Cardiac muscle cell (in vitro differentiated cells and primary cell): Measurements from ENCODE around the gene CD79A. TPM values are rescaled to one million over a fixed set of nuclear protein-coding genes. Genes with fewer than 3 reads are reported as not detected.

Source experiments
- DNase-seq, 2 donors: peaks; one replicate each; pipeline versions ENCODE4 v3.0.0 to v3.0.0-alpha.2; 2010 to 2017; ENCODE audit warnings: low read depth in 1 of 2, low spot score in 1 of 2
- H3K27ac ChIP-seq: fragments of 200-600 bp; sonication (generic); 2 replicates; pipeline ENCODE4 v1.5.1; 2016
- H3K27me3 ChIP-seq: fragments of 200-600 bp; sonication (generic); 2 replicates; pipeline ENCODE4 v1.6.0; 2016; ENCODE audit warnings: control low read depth
- H3K36me3 ChIP-seq: fragments of 200-600 bp; sonication (generic); 2 replicates; pipeline ENCODE4 v1.5.1; 2016; ENCODE audit warnings: control low read depth
- H3K4me1 ChIP-seq: fragments of 200-600 bp; sonication (generic); 2 replicates; pipeline ENCODE4 v1.8.1; 2017; ENCODE audit warnings: low read depth, mild to moderate bottlenecking, mixed run types
- H3K4me3 ChIP-seq: fragments of 200-600 bp; sonication (generic); 2 replicates; pipeline ENCODE4 v1.5.1; 2016; ENCODE audit warnings: mild to moderate bottlenecking
- H3K9me3 ChIP-seq: fragments of 200-600 bp; sonication (generic); 2 replicates; pipeline ENCODE4 v1.5.1; 2017; ENCODE audit warnings: low read depth, mild to moderate bottlenecking, control low read depth
- polyA plus RNA-seq: library from polyadenylated mRNA; unstranded; fragments of >200 nt; fragmentation: Nextera tagmentation; extraction: Ambion mirVana; gene quantifications from 2 replicates; pipeline ENCODE4 v1.2.1, GENCODE V29; 2016
- total RNA-seq: library from RNA; depleted of rRNA; stranded (reverse); fragments of >200 nt; gene quantifications from 2 replicates; pipeline ENCODE4 v1.2.3, GENCODE V29; 2016
- TF ChIP-seq, protein P1 (sequence below): IDR thresholded peaks from 2 replicates; pipeline ENCODE4 v1.5.1; 2012; ENCODE audit warnings: low read depth, mild to moderate bottlenecking, low read length

Gene CD79A
- total and polyA plus RNA-seq, 2 experiments from 2014 or later: 0.24 TPM; not detected in 1

DNA sequence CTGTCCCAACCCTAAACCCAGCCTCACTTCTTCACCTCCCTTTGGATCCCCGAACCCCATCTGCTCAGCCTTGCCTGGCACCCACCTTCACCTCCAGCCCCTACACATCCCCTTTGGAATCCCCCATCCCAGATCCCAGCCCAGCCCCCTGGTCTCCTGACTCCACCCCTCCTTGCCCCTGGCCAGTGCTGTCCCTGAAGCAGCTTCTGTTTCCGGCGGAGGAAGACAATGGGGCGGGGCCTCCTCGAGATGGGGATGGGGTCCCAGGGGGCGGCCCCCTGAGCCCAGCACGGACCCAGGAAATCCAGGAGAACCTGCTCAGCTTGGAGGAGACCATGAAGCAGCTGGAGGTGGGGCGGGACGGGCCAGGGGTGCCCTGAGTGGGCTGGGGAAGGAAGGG lies 29.2 kb downstream of the CD79A start:
- H3K4me3 ChIP-seq: no peak overlapping the region
- H3K27me3 ChIP-seq: peaks cover 26% of the 10 kb centered on the region
- H3K36me3 ChIP-seq: peaks cover 7% of the 10 kb centered on the region
- no peaks in the 10 kb centered on the region for H3K4me1 ChIP-seq
- no peak overlapping the region for H3K27ac ChIP-seq
- no peak for DNase-seq
- TF ChIP-seq, protein P1, sequence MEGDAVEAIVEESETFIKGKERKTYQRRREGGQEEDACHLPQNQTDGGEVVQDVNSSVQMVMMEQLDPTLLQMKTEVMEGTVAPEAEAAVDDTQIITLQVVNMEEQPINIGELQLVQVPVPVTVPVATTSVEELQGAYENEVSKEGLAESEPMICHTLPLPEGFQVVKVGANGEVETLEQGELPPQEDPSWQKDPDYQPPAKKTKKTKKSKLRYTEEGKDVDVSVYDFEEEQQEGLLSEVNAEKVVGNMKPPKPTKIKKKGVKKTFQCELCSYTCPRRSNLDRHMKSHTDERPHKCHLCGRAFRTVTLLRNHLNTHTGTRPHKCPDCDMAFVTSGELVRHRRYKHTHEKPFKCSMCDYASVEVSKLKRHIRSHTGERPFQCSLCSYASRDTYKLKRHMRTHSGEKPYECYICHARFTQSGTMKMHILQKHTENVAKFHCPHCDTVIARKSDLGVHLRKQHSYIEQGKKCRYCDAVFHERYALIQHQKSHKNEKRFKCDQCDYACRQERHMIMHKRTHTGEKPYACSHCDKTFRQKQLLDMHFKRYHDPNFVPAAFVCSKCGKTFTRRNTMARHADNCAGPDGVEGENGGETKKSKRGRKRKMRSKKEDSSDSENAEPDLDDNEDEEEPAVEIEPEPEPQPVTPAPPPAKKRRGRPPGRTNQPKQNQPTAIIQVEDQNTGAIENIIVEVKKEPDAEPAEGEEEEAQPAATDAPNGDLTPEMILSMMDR: no peak
- H3K9me3 ChIP-seq: no peaks in the 10 kb centered on the region

DNA sequence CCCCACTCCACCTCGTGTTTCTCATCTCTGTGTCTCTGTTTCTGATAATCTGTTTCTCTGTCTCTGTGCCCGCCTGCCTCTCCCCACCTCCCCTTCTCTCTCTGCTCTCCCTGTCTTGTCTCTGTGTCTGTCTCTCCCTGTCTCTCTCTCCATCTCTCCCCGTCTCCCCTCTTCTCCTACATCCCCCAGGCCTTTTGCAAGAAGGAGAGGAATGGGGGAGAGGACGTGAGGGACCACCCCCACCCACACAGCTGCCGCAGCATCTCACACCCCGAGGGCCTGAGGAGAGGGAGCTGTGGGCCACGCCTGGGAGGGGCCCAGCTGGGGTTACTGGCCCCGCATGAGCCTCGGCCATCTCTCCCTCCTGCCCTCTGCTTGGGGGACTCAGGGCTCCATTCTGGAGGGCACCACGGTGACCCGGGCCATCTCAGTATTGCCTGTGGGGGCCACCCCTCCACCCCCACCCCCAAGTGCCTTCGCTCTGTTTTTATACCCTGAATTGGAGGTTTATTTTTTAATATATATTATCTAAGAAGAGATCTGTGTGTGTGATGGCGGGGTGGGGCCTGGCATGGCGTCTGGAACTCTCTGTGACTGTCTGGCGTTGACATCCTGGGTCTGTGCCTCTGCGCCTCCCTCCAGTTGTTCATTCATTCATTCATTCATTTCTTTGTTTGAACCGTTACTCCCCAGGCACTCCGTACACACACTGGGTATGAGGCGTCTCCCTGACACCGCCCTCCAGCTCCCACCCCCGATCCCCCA lies 30.0 kb downstream of the CD79A start:
- Histone ChIP-seq H3K4me3 (no peak overlapping the region), H3K27ac (no peak overlapping the region), H3K36me3 (peaks cover 3% of the 10 kb centered on the region), H3K27me3 (peaks cover 35% of the 10 kb centered on the region), H3K9me3 (no peaks in the 10 kb centered on the region), H3K4me1 (no peaks in the 10 kb centered on the region)
- TF ChIP-seq, protein P1: no peak
- DNase-seq: no peak

DNA sequence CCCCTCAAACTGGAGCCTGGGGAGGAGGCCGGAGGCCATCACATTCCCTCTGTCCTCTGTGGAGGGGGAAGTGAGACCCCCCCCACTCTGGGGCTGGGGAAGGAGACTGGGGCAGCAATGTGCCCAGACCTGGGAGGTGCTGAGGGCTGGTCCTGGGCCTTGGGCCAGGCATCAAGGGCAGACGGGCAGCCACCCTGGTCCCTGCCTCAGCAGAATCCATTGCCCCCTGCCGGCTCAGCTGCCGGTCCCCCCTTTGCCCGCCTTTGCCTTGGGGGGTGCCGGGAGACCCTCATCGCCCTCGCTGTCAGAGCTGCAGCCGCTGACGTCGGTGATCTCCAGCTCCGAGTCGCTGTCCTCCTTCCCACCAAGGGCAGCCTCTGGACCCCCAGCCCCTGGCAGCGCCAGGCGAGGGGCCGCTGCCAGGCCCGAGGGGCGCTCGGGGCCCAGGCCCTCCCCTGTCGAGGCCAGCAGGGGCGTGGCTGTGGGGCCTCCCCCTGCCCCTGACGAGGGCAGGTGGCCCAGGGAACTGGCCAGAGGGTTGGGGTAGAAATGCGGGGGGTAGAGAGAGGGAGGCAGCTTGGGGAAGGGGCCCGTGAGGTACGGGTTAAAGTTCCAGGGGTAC lies 31.0 kb downstream of the CD79A start:
- Histone ChIP-seq H3K27ac (no peak overlapping the region), H3K27me3 (peaks cover 45% of the 10 kb centered on the region), H3K9me3 (no peaks in the 10 kb centered on the region), H3K36me3 (peaks cover 1% of the 10 kb centered on the region), H3K4me3 (no peak overlapping the region), H3K4me1 (no peaks in the 10 kb centered on the region)
- TF ChIP-seq, protein P1: no peak
- no peak for DNase-seq

DNA sequence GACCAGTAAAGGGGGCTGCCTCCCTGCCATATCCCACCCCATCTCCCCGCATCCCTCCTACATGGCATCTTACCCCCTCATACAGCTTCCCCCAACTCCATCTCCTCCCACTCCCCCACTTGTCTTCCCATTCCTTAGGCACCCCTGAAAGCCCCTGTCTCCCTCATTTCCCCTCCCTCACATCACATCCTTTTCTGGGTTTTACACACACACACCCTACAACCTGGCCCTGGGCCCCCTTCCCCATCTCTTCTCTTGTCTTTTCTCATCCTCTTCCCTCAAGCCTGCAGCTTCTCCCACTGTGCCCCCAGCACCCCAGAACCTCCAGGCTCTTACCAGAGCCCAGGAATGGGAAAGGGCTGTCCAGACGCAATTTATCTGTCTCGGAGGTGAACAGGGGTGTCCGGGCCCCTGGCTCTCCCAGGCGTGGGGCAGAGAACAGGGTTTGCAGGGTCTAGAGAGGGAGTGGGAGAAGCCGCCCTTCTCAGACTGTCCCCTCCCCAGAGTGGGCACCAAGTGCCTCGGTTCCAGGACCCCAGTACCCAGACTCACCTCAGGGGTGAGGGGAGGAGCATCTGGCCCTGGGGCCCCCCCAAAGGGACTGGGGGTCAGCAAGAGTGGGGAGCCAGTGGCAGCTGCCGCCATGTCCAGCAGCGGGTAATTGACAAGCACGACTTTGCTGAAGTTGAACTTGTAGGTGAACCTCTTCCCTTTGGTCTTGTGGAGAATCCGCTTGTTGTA lies 31.8 kb downstream of the CD79A start:
- TF ChIP-seq, protein P1: no peak

DNA sequence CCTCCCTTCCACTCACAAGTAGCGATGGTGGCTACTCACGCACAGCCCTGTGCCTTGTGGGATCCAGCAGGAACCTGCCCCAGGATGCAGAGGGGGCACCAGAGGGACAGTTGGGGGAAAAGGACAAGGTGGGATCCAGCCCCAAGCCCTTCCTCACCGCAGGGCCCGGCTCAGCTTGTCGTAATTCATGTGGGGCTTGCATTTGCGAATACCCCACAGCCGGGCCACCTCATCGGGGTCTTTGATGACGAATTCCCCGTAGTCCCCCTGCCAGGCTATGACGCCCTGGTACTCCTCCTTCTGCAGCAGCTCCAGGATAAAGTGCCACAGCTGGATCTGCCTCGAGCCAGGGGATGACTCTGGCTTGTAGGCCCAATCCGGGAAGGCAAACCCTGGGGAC lies 32.6 kb downstream of the CD79A start:
- Histone ChIP-seq H3K9me3 (no peaks in the 10 kb centered on the region), H3K27me3 (peaks cover 61% of the 10 kb centered on the region), H3K27ac (no peak overlapping the region), H3K4me1 (no peaks in the 10 kb centered on the region), H3K4me3 (no peak overlapping the region), H3K36me3 (no peaks in the 10 kb centered on the region)
- no peak for DNase-seq
- TF ChIP-seq, protein P1: no peak

More for the DNA sequence above, 31.8 kb downstream of the CD79A start:
- Histone ChIP-seq H3K27me3 (peaks cover 53% of the 10 kb centered on the region), H3K9me3 (no peaks in the 10 kb centered on the region), H3K36me3 (no peaks in the 10 kb centered on the region), H3K27ac (no peak overlapping the region), H3K4me3 (no peak overlapping the region), H3K4me1 (no peaks in the 10 kb centered on the region)
- no peak for DNase-seq
